ENCODE data around the gene DOC2A.
"Not testable (repeated sequence)": the region's sequence is repeated elsewhere in the genome, so short reads cannot be mapped to it uniquely, and the experiment has no call there.

The DOC2A gene

GRCh38 chr16:30026449-30026848 lies 15.6 kb upstream of the DOC2A start:
- no peak for DNase-seq

- no peak for DNase-seq
These were observed 14.7 kb upstream of the DOC2A start for GRCh38 chr16:30025574-30025973.

- no peak for DNase-seq
These were observed 14.3 kb upstream of the DOC2A start for GRCh38 chr16:30025156-30025555.

- no peak for DNase-seq
These were observed 13.6 kb upstream of the DOC2A start for GRCh38 chr16:30024451-30024850.

GRCh38 chr16:30023586-30023985 lies 12.8 kb upstream of the DOC2A start:
- DNase-seq = no peak

GRCh38 chr16:30022887-30023286 lies 12.1 kb upstream of the DOC2A start, which contains the start of gene C16orf92:
Gene C16orf92 (plus strand): TSS chr16:30023198. CDS start chr16:30023341, 143 bp downstream.
- DNase-seq = no peak

- no peak for DNase-seq
These were observed 7.9 kb upstream of the DOC2A start for GRCh38 chr16:30018731-30019158.

GRCh38 chr16:30017937-30018336 lies 7.1 kb upstream of the DOC2A start:
- not testable (repeated sequence) for DNase-seq

GRCh38 chr16:30017277-30017656 lies 6.4 kb upstream of the DOC2A start:
- DNase-seq = no peak

- no peak for DNase-seq
These were observed 5.9 kb upstream of the DOC2A start for GRCh38 chr16:30016555-30017276.

- not testable (repeated sequence) for DNase-seq
These were observed 4.6 kb upstream of the DOC2A start for GRCh38 chr16:30015450-30015849.

- DNase-seq = not testable (repeated sequence)
These were observed 1.8 kb upstream of the DOC2A start for GRCh38 chr16:30012598-30012997.

GRCh38 chr16:30011714-30012504 lies 1.1 kb upstream of the DOC2A start:
- DNase-seq = no peak

- no peak for DNase-seq
These were observed 610 bp downstream of the DOC2A start for GRCh38 chr16:30009990-30010843.

GRCh38 chr16:30009085-30009862 lies 1.6 kb downstream of the DOC2A start:
- DNase-seq = no peak

GRCh38 chr16:30007378-30007895 lies 3.4 kb downstream of the DOC2A start:
- DNase-seq = no peak

- DNase-seq = no peak
These were observed 4.0 kb downstream of the DOC2A start for GRCh38 chr16:30006659-30007377.

GRCh38 chr16:30006095-30006473 lies 4.7 kb downstream of the DOC2A start:
- no peak for DNase-seq

GRCh38 chr16:30005341-30006094 lies 5.3 kb downstream of the DOC2A start:
- peak; percentile 48 for DNase-seq

GRCh38 chr16:30004811-30005242 lies 6.0 kb downstream of the DOC2A start:
- DNase-seq = no peak

GRCh38 chr16:30004424-30004776 lies 6.4 kb downstream of the DOC2A start:
- no peak for DNase-seq
